ENCODE data around the gene GSN. TPM values are rescaled to one million over a fixed set of nuclear protein-coding genes. Genes with fewer than 3 reads are reported as not detected.

The GSN gene
- total RNA-seq, 1 experiment from 2014 or later = 278 TPM

Other genes starting within 250 kb of the GSN start
- gene C5, start 217.9 kb upstream of the GSN start, total RNA-seq (2021; ENCODE audit: unreplicated experiment) = 1.6 TPM
- 11.5 TPM for gene CNTRL, start 193.2 kb upstream of the GSN start, total RNA-seq (2021; ENCODE audit: unreplicated experiment)
- gene RAB14, start 66.3 kb upstream of the GSN start, total RNA-seq (2021; ENCODE audit: unreplicated experiment) = 42.7 TPM
- gene STOM, start 102.1 kb downstream of the GSN start, total RNA-seq (2021; ENCODE audit: unreplicated experiment) = 81.2 TPM
- gene GGTA1, start 231.7 kb downstream of the GSN start, total RNA-seq (2021; ENCODE audit: unreplicated experiment) = not detected